ENCODE measurements around the gene ARID3C. TPM values are rescaled to one million over a fixed set of nuclear protein-coding genes. Genes with fewer than 3 reads are reported as not detected.

The ARID3C gene
- total RNA-seq, 2 experiments from 2014 or later = 0.25 to 0.34 TPM

GRCh38 chr9:34664281-34665066, 35.6 kb upstream of the ARID3C start:
- intact Hi-C loops (cut with DNase I, micrococcal nuclease) = loop anchor here (1.0 to 5.0 kb wide), 8 partner anchors 17 to 438 kb away; partner anchors contain the start of genes RPP25L (in 2 of the 2), DNAI1 (in 1 of the 2), DNAJB5 (in 1 of the 2) and FAM219A (in 1 of the 2)
- H3K27ac ChIP-seq (ENCODE audit: low read depth in 1 of 2, low read length in 2 of 2) = peak overlapping the region; percentile 66 to 92
- H3K4me1 Mint-ChIP-seq (ENCODE audit: low read depth) = peaks cover 52% of the 10 kb centered on the region
- TF ChIP-seq, protein P1, sequence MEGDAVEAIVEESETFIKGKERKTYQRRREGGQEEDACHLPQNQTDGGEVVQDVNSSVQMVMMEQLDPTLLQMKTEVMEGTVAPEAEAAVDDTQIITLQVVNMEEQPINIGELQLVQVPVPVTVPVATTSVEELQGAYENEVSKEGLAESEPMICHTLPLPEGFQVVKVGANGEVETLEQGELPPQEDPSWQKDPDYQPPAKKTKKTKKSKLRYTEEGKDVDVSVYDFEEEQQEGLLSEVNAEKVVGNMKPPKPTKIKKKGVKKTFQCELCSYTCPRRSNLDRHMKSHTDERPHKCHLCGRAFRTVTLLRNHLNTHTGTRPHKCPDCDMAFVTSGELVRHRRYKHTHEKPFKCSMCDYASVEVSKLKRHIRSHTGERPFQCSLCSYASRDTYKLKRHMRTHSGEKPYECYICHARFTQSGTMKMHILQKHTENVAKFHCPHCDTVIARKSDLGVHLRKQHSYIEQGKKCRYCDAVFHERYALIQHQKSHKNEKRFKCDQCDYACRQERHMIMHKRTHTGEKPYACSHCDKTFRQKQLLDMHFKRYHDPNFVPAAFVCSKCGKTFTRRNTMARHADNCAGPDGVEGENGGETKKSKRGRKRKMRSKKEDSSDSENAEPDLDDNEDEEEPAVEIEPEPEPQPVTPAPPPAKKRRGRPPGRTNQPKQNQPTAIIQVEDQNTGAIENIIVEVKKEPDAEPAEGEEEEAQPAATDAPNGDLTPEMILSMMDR (IDR thresholded peaks at IDR 0.05) = peak; percentile 74
- no peaks in the 10 kb centered on the region for H3K27me3 Mint-ChIP-seq
- H3K36me3 Mint-ChIP-seq (ENCODE audit: low read depth) = peaks cover 60% of the 10 kb centered on the region
- DNase-seq = peak; percentile 32 to 88 (median 67)
- peak; percentile 42 for ATAC-seq (ENCODE audit: poor library complexity)
- peaks cover 28% of the 10 kb centered on the region for H3K36me3 ChIP-seq (ENCODE audit: insufficient read depth, low read length)
- H3K27ac Mint-ChIP-seq = peak overlapping the region; percentile 99
- peak overlapping the region; percentile 97 for H3K4me3 Mint-ChIP-seq
- ChIA-PET CTCF (interaction anchor here (0.8 to 6.7 kb wide), 8 partner anchors 17 to 452 kb away, joined by 3 to 57 read pairs (median 5); partner anchors contain the start of genes GALT and SIGMAR1), POLR2A (interaction anchor here (0.7 to 4.7 kb wide), 7 partner anchors 8 to 44 kb away, joined by 4 to 54 read pairs (median 6); partner anchors contain the start of genes DCTN3, GALT and SIGMAR1)
- peaks cover 0 to 1% of the 10 kb centered on the region in 2 experiments for H3K9me3 ChIP-seq (ENCODE audit: control insufficient read depth in 1 of 2, insufficient read depth in 1 of 2, low read length in 2 of 2)
- H3K4me1 ChIP-seq (ENCODE audit: insufficient read depth, low read length) = peaks cover 66% of the 10 kb centered on the region
- H3K4me3 ChIP-seq (ENCODE audit: low read length) = peak overlapping the region; percentile 90
- H3K9me3 Mint-ChIP-seq = peaks cover 5% of the 10 kb centered on the region
- no peaks in the 10 kb centered on the region for H3K27me3 ChIP-seq (ENCODE audit: control insufficient read depth in 1 of 2, insufficient read depth in 2 of 2, low read length in 2 of 2)

DNA sequence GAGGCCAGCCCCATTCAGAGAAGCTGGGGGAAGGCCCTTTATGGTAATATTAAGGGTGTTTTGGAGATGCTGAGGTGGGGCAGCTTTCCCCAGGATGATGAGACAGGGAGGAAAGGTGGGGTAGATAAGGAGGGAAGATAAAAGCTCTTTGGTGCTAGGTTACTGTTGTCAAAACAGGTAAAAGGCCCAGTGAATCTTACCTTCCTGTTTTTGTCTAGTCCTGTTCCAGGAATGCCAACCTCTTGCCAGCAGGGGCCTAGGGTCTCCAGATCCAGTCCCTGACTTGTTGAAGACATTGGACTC, 34.4 kb upstream of the ARID3C start:
- CTCF ChIA-PET = interaction anchor here (0.6 to 6.7 kb wide), 5 partner anchors 15 to 428 kb away, joined by 3 to 57 read pairs (median 15); partner anchors contain the start of genes GALT and SIGMAR1
- intact Hi-C loops (cut with DNase I, micrococcal nuclease) = loop anchor here in 1 of 2 experiments (2.0 kb wide), 1 partner anchor 24 kb away; no protein-coding TSS in a partner anchor
- Histone ChIP-seq H3K27ac (ENCODE audit: low read depth in 1 of 2, low read length in 2 of 2) (peak overlapping the region; percentile 66 to 92), H3K4me3 (ENCODE audit: low read length) (peak overlapping the region; percentile 12), H3K4me1 (ENCODE audit: insufficient read depth, low read length) (peaks cover 70% of the 10 kb centered on the region), H3K9me3 (ENCODE audit: control insufficient read depth in 1 of 2, insufficient read depth in 1 of 2, low read length in 2 of 2) (no peaks in the 10 kb centered on the region), H3K27me3 (ENCODE audit: control insufficient read depth in 1 of 2, insufficient read depth in 2 of 2, low read length in 2 of 2) (no peaks in the 10 kb centered on the region), H3K36me3 (ENCODE audit: insufficient read depth, low read length) (peaks cover 34% of the 10 kb centered on the region)
- Mint-ChIP-seq H3K9me3 (no peaks in the 10 kb centered on the region), H3K4me3 (peak overlapping the region; percentile 97), H3K4me1 (ENCODE audit: low read depth) (peaks cover 52% of the 10 kb centered on the region), H3K36me3 (ENCODE audit: low read depth) (peaks cover 48% of the 10 kb centered on the region), H3K27me3 (no peaks in the 10 kb centered on the region), H3K27ac (peak overlapping the region; percentile 99)
- TF ChIP-seq, protein P1 (IDR thresholded peaks at IDR 0.05) = no peak
- DNase-seq (peak in 8 of 14 experiments; percentile 11 to 79 (median 42)), ATAC-seq (ENCODE audit: poor library complexity) (no peak)
- POLR2A ChIA-PET = interaction anchor here (0.8 to 4.7 kb wide), 6 partner anchors 13 to 59 kb away, joined by 3 to 54 read pairs (median 6); partner anchors contain the start of genes GALT and SIGMAR1

DNA sequence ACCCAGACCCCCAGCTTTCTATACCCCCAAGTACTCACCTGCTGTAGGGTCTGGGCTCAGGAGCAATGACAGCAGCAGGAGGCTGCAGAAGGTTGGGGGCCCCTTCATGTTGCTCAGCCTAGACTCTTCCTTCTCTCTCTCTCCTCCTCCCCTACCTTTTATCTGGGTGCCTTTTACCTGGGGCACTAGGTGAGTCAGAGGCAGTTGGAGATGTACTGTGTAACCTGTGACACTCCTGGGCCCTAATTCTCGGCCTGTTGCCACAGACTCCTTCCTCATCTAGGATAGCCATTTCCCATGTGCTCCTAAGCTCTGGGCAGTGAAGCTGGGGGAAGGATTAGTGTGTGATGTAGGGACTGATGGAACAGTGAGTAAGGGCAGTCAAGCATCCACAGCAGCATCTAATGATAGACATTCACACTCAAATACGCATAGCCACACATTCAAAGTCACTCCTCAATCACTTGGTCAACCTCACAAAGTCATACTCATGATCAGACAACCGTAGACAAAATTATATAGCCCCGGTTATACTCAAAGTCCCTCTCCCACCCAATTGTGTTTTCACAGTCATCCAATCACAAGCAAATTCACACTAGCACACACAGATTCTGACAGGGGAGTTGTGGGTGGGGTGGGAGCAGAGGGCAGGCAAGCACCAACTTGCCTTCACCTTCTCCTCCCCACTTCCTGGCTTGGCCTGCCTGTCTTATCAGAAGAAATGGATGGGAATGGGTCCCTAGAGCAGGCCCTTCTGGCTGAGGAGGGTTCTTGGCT, 33.8 kb upstream of the ARID3C start, which contains the start of gene CCL27:
TSS of gene CCL27 (minus strand) at position 132 of the 777 bp plus-strand sequence. CDS start at position 108, 24 bp downstream.
- POLR2A ChIA-PET = interaction anchor here (0.8 to 4.7 kb wide), 8 partner anchors 12 to 484 kb away, joined by 3 to 54 read pairs (median 6); partner anchors contain the start of genes GALT, SIGMAR1 and UBAP1
- Histone ChIP-seq H3K4me1 (ENCODE audit: insufficient read depth, low read length) (peaks cover 71% of the 10 kb centered on the region), H3K9me3 (ENCODE audit: control insufficient read depth in 1 of 2, insufficient read depth in 1 of 2, low read length in 2 of 2) (no peaks in the 10 kb centered on the region), H3K27ac (ENCODE audit: low read depth in 1 of 2, low read length in 2 of 2) (peak within 1 kb of the TSS; percentile 66 to 92), H3K4me3 (ENCODE audit: low read length) (peak within 1 kb of the TSS; percentile 12), H3K36me3 (ENCODE audit: insufficient read depth, low read length) (peaks cover 38% of the 10 kb centered on the region), H3K27me3 (ENCODE audit: control insufficient read depth in 1 of 2, insufficient read depth in 2 of 2, low read length in 2 of 2) (no peaks in the 10 kb centered on the region)
- intact Hi-C loops (cut with DNase I, micrococcal nuclease) = loop anchor here in 1 of 2 experiments (2.0 kb wide), 1 partner anchor 24 kb away; no protein-coding TSS in a partner anchor
- H3K9me3 Mint-ChIP-seq = no peaks in the 10 kb centered on the region
- TF ChIP-seq, protein P1 (IDR thresholded peaks at IDR 0.05) = no peak
- H3K4me3 Mint-ChIP-seq = peak within 1 kb of the TSS; percentile 97
- peaks cover 52% of the 10 kb centered on the region for H3K4me1 Mint-ChIP-seq (ENCODE audit: low read depth)
- DNase-seq (peak in 1 of 14 experiments; percentile 28), ATAC-seq (ENCODE audit: poor library complexity) (no peak)
- CTCF ChIA-PET = interaction anchor here (1.1 to 6.7 kb wide), 4 partner anchors 15 to 39 kb away, joined by 5 to 57 read pairs (median 18); partner anchors contain the start of genes GALT and SIGMAR1
- H3K27me3 Mint-ChIP-seq = no peaks in the 10 kb centered on the region
- H3K36me3 Mint-ChIP-seq (ENCODE audit: low read depth) = peaks cover 43% of the 10 kb centered on the region
- peak within 1 kb of the TSS; percentile 99 for H3K27ac Mint-ChIP-seq

Data from CD4-positive, alpha-beta T cell (primary cell).